ENCODE results near the gene ERC2.
"Not testable (repeated sequence)": the region's sequence is repeated elsewhere in the genome, so short reads cannot be mapped to it uniquely, and the experiment has no call there.

Gene ERC2

GRCh38 chr3:56468184-56469106 is at the start of gene ERC2:
ERC2 (minus strand) TSS chr3:56468467.
- Mint-ChIP-seq H3K27me3 (peaks cover 85% of the 10 kb centered on the region), H3K4me1 (ENCODE audit: low read depth) (peaks cover 10% of the 10 kb centered on the region), H3K4me3 (peak within 1 kb of the TSS; percentile 75), H3K9me3 (no peaks in the 10 kb centered on the region), H3K36me3 (ENCODE audit: low read depth) (no peaks in the 10 kb centered on the region), H3K27ac (no peak within 1 kb of the TSS)
- no peak for DNase-seq

- H3K27me3 Mint-ChIP-seq = peaks cover 24% of the 10 kb centered on the region
- H3K9me3 Mint-ChIP-seq = no peaks in the 10 kb centered on the region
- H3K4me1 Mint-ChIP-seq (ENCODE audit: low read depth) = no peaks in the 10 kb centered on the region
- no peaks in the 10 kb centered on the region for H3K36me3 Mint-ChIP-seq (ENCODE audit: low read depth)
- no peak for DNase-seq
- H3K27ac Mint-ChIP-seq = no peak overlapping the region
- no peak overlapping the region for H3K4me3 Mint-ChIP-seq
Observed at GRCh38 chr3:56502738-56503137, 34.5 kb upstream of the ERC2 start.

GRCh38 chr3:56496376-56496775 is 28.1 kb upstream of the ERC2 start:
- peaks cover 51% of the 10 kb centered on the region for H3K27me3 Mint-ChIP-seq
- H3K4me1 Mint-ChIP-seq (ENCODE audit: low read depth); H3K27ac Mint-ChIP-seq; H3K36me3 Mint-ChIP-seq (ENCODE audit: low read depth); DNase-seq; H3K9me3 Mint-ChIP-seq; H3K4me3 Mint-ChIP-seq: not testable (repeated sequence)

- Mint-ChIP-seq H3K4me1 (ENCODE audit: low read depth) (no peaks in the 10 kb centered on the region), H3K36me3 (ENCODE audit: low read depth) (no peaks in the 10 kb centered on the region), H3K27me3 (peaks cover 55% of the 10 kb centered on the region), H3K9me3 (no peaks in the 10 kb centered on the region), H3K27ac (no peak overlapping the region), H3K4me3 (no peak overlapping the region)
- peak; percentile 61 for DNase-seq
Observed at GRCh38 chr3:56494679-56495322, 26.5 kb upstream of the ERC2 start.

- Mint-ChIP-seq H3K36me3 (ENCODE audit: low read depth) (no peaks in the 10 kb centered on the region), H3K27ac (no peak overlapping the region), H3K9me3 (no peaks in the 10 kb centered on the region), H3K4me3 (no peak overlapping the region), H3K27me3 (peaks cover 53% of the 10 kb centered on the region), H3K4me1 (ENCODE audit: low read depth) (no peaks in the 10 kb centered on the region)
- DNase-seq = no peak
Observed at GRCh38 chr3:56491566-56491965, 23.3 kb upstream of the ERC2 start.

GRCh38 chr3:56488812-56489600 is 20.7 kb upstream of the ERC2 start:
- Mint-ChIP-seq H3K27ac (no peak overlapping the region), H3K4me3 (no peak overlapping the region), H3K36me3 (ENCODE audit: low read depth) (no peaks in the 10 kb centered on the region), H3K4me1 (ENCODE audit: low read depth) (no peaks in the 10 kb centered on the region), H3K27me3 (peaks cover 38% of the 10 kb centered on the region), H3K9me3 (no peaks in the 10 kb centered on the region)
- DNase-seq = no peak

GRCh38 chr3:56484525-56485032 is 16.3 kb upstream of the ERC2 start:
- no peaks in the 10 kb centered on the region for H3K4me1 Mint-ChIP-seq (ENCODE audit: low read depth)
- peaks cover 42% of the 10 kb centered on the region for H3K27me3 Mint-ChIP-seq
- DNase-seq = no peak
- H3K4me3 Mint-ChIP-seq = no peak overlapping the region
- H3K9me3 Mint-ChIP-seq = no peaks in the 10 kb centered on the region
- H3K27ac Mint-ChIP-seq = no peak overlapping the region
- no peaks in the 10 kb centered on the region for H3K36me3 Mint-ChIP-seq (ENCODE audit: low read depth)

- Mint-ChIP-seq H3K4me3 (no peak overlapping the region), H3K4me1 (ENCODE audit: low read depth) (no peaks in the 10 kb centered on the region), H3K27me3 (peaks cover 43% of the 10 kb centered on the region), H3K9me3 (no peaks in the 10 kb centered on the region), H3K27ac (no peak overlapping the region), H3K36me3 (ENCODE audit: low read depth) (no peaks in the 10 kb centered on the region)
- no peak for DNase-seq
Observed at GRCh38 chr3:56484122-56484521, 15.9 kb upstream of the ERC2 start.

- H3K4me3 Mint-ChIP-seq = no peak overlapping the region
- H3K4me1 Mint-ChIP-seq (ENCODE audit: low read depth) = no peaks in the 10 kb centered on the region
- H3K9me3 Mint-ChIP-seq = no peaks in the 10 kb centered on the region
- DNase-seq = no peak
- no peaks in the 10 kb centered on the region for H3K36me3 Mint-ChIP-seq (ENCODE audit: low read depth)
- no peak overlapping the region for H3K27ac Mint-ChIP-seq
- peaks cover 55% of the 10 kb centered on the region for H3K27me3 Mint-ChIP-seq
Observed at GRCh38 chr3:56477646-56478045, 9.4 kb upstream of the ERC2 start.

- Mint-ChIP-seq H3K4me3 (no peak overlapping the region), H3K4me1 (ENCODE audit: low read depth) (no peaks in the 10 kb centered on the region), H3K27me3 (peaks cover 55% of the 10 kb centered on the region), H3K9me3 (no peaks in the 10 kb centered on the region), H3K27ac (no peak overlapping the region), H3K36me3 (ENCODE audit: low read depth) (no peaks in the 10 kb centered on the region)
- DNase-seq = no peak
Observed at GRCh38 chr3:56476771-56477170, 8.5 kb upstream of the ERC2 start.

- H3K4me1 Mint-ChIP-seq (ENCODE audit: low read depth) = peaks cover 10% of the 10 kb centered on the region
- peaks cover 68% of the 10 kb centered on the region for H3K27me3 Mint-ChIP-seq
- no peak for DNase-seq
- no peaks in the 10 kb centered on the region for H3K36me3 Mint-ChIP-seq (ENCODE audit: low read depth)
- H3K9me3 Mint-ChIP-seq = no peaks in the 10 kb centered on the region
- no peak overlapping the region for H3K4me3 Mint-ChIP-seq
- H3K27ac Mint-ChIP-seq = no peak overlapping the region
Observed at GRCh38 chr3:56471771-56472170, 3.5 kb upstream of the ERC2 start.

GRCh38 chr3:56469141-56469540 is 874 bp upstream of the ERC2 start:
- Mint-ChIP-seq H3K36me3 (ENCODE audit: low read depth) (no peaks in the 10 kb centered on the region), H3K27ac (no peak overlapping the region), H3K9me3 (no peaks in the 10 kb centered on the region), H3K4me1 (ENCODE audit: low read depth) (peaks cover 10% of the 10 kb centered on the region), H3K27me3 (peaks cover 85% of the 10 kb centered on the region), H3K4me3 (no peak overlapping the region)
- no peak for DNase-seq

GRCh38 chr3:56467801-56468183 is 475 bp downstream of the ERC2 start:
- Mint-ChIP-seq H3K4me3 (peak overlapping the region; percentile 75), H3K27me3 (peaks cover 90% of the 10 kb centered on the region), H3K4me1 (ENCODE audit: low read depth) (peaks cover 10% of the 10 kb centered on the region), H3K36me3 (ENCODE audit: low read depth) (no peaks in the 10 kb centered on the region), H3K27ac (no peak overlapping the region), H3K9me3 (no peaks in the 10 kb centered on the region)
- no peak for DNase-seq

GRCh38 chr3:56467108-56467507 is 1.2 kb downstream of the ERC2 start:
- Mint-ChIP-seq H3K9me3 (no peaks in the 10 kb centered on the region), H3K36me3 (ENCODE audit: low read depth) (no peaks in the 10 kb centered on the region), H3K27me3 (peaks cover 90% of the 10 kb centered on the region), H3K4me1 (ENCODE audit: low read depth) (peaks cover 10% of the 10 kb centered on the region), H3K4me3 (peak overlapping the region; percentile 75), H3K27ac (no peak overlapping the region)
- peak; percentile 52 for DNase-seq

Measured in activated T-cell treated with anti-CD3 and anti-CD28 coated beads, Interleukin-2, amount 50 U/mL, for 24 hours (primary cell).